GM21576 (cell line): Measurements from ENCODE around the gene COL4A4.
"Not testable (repeated sequence)": the region's sequence is repeated elsewhere in the genome, so short reads cannot be mapped to it uniquely, and the experiment has no call there.

Source experiments
- ATAC-seq: cut with Tn5 transposase; IDR thresholded peaks from one replicate; pipeline ENCODE4 v1.9.1; 2021; ENCODE audit warnings: mild to moderate bottlenecking, moderate library complexity; ENCODE audit not compliant: unreplicated experiment

COL4A4 gene

GRCh38 chr2:227163998-227164762 lies at the start of gene COL4A4, which contains the start of gene COL4A3:
COL4A4 (minus strand) TSS chr2:227164205; CDS start chr2:227147483, 16,722 bp downstream.
COL4A3 (plus strand) TSS chr2:227164624; CDS start chr2:227164727, 103 bp downstream.
- peak; percentile 56 for ATAC-seq

DNA sequence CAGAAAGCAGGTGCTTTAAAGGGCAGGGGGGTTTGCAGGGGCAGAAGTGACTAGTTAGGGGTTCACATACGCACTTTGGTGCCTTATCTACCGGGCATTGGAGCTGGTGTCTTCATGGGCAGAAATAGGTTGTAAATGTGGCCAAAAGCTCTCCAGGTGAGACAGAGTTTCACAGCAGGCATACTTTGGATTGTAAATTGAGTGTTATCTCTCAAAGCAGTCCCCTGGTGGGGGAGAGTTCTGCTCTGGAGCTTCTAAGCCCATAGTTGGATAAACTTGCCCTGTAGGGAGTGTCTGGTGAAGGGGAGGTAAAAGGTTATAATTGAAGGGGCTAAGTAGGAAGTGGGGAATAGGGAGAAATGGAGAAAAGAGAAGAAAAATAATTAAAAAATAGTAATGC lies 43.6 kb upstream of the COL4A4 start:
- no peak for ATAC-seq

DNA sequence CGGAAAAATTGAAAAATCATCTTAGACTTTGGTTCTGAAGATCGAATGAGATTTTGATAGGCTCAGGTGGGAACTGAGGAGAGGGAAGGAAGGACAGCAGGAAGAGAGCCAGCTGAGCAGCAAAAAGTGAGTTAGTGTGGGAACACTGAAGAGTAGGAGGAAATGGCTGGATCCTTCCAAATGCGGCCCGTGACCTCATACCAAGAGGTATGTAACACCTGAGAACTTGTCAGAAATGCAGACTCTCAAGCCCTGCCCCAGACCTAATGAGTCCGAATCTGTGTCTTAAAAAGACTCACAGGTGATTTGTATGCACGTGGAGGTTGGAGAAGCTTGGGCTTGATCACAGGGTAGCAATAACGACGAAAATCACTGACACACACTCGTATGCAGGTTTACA lies 42.4 kb upstream of the COL4A4 start:
- ATAC-seq = no peak

GRCh38 chr2:227205701-227206100 lies 41.7 kb upstream of the COL4A4 start:
- no peak for ATAC-seq

DNA sequence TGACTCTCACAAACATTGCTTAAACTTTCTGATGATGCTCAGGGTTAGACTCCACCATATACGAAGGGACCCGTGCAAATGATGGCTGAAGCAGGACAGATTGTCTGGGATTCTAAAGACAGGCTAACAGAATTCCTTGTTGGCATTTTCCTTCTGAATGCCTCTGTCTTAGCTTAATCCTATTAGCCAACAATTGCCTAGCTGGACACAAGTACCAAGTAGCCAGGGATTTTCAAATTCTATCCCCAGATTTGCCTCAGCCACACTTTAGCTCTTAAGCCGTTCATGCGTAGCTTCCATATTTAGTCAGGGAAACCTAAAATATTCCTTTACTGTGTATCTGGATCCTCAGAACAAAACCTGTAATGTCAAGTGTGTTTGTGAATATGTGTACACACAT lies 40.4 kb upstream of the COL4A4 start:
- no peak for ATAC-seq

DNA sequence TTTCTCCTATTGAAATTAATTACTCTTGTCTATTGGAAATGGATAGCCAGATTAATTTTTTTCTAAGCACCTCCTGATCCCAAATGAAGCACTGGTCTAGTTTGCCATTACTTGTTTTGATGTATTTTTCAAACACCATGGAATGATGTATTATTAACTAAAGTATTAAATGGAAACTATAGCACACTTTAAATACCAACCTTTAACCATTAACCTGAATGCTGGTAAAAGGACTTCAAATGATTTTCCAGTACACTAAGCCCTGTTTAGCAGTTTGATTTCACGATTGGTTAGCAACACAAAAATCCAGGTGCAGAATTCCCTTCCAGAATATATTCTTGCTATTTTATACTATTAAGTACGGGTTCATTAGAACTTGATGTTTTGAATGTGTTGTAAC lies 37.8 kb upstream of the COL4A4 start:
- ATAC-seq = no peak

DNA sequence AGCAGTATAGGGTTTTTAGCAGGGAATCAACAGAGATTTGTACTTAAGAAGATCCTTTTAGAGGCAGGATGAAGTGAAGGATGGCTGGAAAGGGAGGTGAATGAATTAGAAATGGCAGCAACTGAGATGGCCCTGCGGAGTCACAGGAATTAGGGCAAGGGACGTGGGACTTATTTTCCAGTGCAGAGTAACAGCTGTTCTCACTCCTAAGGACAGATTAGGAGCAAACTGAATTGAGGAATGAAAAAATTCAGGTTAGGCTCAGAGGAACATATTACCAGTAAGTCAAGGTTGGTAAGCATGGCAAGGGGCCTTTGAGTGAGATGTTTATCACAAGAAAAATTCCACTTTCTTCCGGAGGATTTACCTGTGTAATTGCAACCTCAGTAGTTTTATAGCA lies 34.9 kb upstream of the COL4A4 start:
- ATAC-seq = no peak

GRCh38 chr2:227194219-227194618 lies 30.2 kb upstream of the COL4A4 start:
- ATAC-seq = no peak

DNA sequence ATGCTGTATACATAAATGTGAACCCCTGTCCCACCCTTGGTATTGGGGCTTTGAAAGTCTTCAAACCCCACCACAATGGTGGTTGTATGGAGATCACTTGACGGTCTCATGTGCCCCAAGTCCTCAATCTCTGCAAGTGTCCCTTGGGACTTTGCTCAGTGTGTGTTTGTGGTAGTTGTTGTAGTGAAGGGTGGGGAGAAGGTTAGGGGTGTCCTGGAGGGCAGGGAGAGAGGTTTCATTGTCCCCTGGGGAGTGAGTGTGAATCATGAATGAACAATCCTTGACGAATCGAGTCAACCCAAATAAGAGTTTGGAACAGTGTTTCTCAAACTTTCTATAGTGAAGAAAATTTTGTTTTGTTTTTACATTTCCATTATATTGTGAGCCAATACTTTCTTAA lies 28.5 kb upstream of the COL4A4 start:
- no peak for ATAC-seq

DNA sequence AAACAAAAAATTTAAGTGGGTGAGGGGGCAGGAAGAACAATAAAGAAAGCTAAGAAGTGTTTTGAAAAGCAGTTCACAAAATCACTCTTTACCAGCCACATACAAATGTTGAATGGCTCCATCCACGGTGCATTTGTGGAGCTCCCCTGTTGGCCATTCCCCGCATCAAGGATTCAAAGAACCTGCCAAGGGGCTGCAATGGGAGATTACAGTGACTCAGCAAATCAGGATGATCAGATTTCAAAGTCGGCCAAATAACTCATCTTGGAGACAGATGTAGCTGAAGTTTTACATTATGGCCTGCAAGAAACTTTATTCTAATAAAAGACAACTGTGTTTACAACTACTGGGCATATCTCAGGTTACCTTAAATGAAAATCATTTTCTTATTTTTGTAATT lies 27.4 kb upstream of the COL4A4 start:
- ATAC-seq = no peak

DNA sequence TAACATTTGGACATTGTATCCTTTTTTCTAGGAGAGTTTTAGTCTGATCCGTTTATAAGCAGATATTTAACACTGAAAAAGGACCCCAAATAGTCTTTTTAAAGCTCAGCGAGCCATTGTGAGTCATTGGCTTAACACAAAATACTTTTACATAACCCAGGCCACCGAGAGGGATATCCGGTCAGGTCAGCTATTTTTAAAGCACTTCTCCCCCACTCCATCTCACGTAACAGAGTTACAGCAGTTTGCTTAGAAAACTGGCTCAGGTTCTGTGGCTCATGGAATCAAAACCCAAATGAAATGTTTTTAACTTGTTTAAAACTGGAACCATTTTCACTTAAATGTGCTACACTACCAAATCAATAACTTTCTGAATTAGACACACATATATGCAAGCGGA lies 24.3 kb upstream of the COL4A4 start:
- peak; percentile 68 for ATAC-seq

GRCh38 chr2:227186751-227187150 lies 22.7 kb upstream of the COL4A4 start:
- ATAC-seq = no peak

- no peak for ATAC-seq
Measured at GRCh38 chr2:227185615-227186232, 21.7 kb upstream of the COL4A4 start.

DNA sequence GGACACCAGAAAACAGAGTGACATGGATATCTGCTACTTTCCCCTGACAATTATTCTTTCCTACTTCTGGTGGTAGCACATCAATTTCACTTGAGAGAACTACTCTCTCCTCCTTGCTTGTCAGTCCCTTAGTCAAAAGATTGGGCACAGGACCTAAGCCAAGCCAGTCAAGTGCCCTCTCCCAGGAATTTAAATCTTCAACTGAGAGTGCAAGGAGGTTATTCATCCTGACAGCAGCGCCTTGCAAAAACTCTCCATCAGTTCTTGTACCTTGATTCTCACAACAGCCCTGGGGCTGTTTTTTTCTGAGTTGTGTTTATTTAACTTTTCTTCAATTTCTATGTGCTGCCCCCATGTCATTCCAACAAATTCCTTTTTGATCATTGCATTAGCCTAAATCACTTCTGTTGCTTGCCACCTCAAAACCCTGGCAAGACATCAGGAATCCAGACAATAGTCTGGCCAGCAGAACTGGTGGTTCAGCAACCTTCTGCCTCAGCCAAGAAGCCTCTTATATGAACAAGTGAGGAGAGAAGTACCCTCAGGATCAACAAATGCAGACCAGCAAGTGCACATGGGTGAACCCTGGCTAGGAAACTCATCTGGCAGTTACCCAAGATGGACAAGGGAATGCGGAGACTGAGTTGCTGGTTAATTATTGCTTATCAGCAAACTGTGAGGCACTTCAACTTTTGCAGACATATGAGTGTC lies 19.8 kb upstream of the COL4A4 start:
- no peak for ATAC-seq

GRCh38 chr2:227182765-227183164 lies 18.8 kb upstream of the COL4A4 start:
- no peak for ATAC-seq

GRCh38 chr2:227180770-227181169 lies 16.8 kb upstream of the COL4A4 start:
- ATAC-seq = no peak

GRCh38 chr2:227179988-227180685 lies 16.1 kb upstream of the COL4A4 start:
- ATAC-seq = no peak

- no peak for ATAC-seq
Measured at GRCh38 chr2:227177592-227178336, 13.8 kb upstream of the COL4A4 start.

- not testable (repeated sequence) for ATAC-seq
Measured at GRCh38 chr2:227171779-227172178, 7.8 kb upstream of the COL4A4 start.

DNA sequence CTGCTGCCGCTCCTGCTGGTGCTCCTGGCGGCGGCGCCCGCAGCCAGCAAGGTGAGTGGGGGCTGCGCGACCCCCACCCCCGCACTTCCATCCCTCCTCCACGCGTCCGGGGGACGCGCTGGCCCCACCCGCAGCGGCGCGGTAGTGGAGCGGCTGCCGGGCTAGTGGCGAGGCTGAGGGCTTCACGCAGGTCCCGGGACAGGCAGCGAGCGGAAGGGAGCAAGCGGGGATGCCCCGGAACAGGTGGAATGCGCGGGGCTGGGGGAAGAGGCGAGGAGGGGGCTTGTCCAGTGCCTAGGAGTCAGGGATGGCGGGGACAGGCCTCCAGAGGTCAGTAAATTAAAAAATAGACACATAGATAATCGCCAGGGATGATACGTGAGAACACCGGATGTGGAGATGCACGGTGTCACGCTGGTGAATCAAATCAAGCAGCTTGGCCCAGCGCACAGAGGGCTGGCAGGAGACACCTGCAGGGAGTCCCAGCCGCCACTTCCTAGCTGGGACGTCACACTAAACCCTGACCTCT lies 822 bp upstream of the COL4A4 start:
- peak; percentile 64 for ATAC-seq
